ENCODE measurements around the gene PRR27.

PRR27 gene

GRCh38 chr4:70153937-70154336 lies at the start of gene PRR27:
Gene PRR27, plus strand, starts transcription at chr4:70154237. Its CDS starts 139 bp downstream, at chr4:70154376.
- TF ChIP-seq CTCF (conservative IDR thresholded peaks at IDR 0.05; ENCODE audit: low read depth, low read length) = no peak
- DNase-seq (ENCODE audit: low read depth) = no peak
- H3K4me3 ChIP-seq (ENCODE audit: low read depth, low read length) = no peak within 1 kb of the TSS

GRCh38 chr4:70110917-70111316 lies 43.1 kb upstream of the PRR27 start:
- TF ChIP-seq CTCF (conservative IDR thresholded peaks at IDR 0.05; ENCODE audit: low read depth, low read length) = no peak
- no peak overlapping the region for H3K4me3 ChIP-seq (ENCODE audit: low read depth, low read length)
- no peak for DNase-seq (ENCODE audit: low read depth)

- DNase-seq (ENCODE audit: low read depth) = no peak
- no peak for TF ChIP-seq CTCF (conservative IDR thresholded peaks at IDR 0.05; ENCODE audit: low read depth, low read length)
- H3K4me3 ChIP-seq (ENCODE audit: low read depth, low read length) = no peak overlapping the region
Measured at GRCh38 chr4:70113656-70114055, 40.4 kb upstream of the PRR27 start.

- H3K4me3 ChIP-seq (ENCODE audit: low read depth, low read length) = no peak overlapping the region
- no peak for DNase-seq (ENCODE audit: low read depth)
- no peak for TF ChIP-seq CTCF (conservative IDR thresholded peaks at IDR 0.05; ENCODE audit: low read depth, low read length)
Measured at GRCh38 chr4:70114096-70114495, 39.9 kb upstream of the PRR27 start.

- DNase-seq (ENCODE audit: low read depth) = no peak
- no peak for TF ChIP-seq CTCF (conservative IDR thresholded peaks at IDR 0.05; ENCODE audit: low read depth, low read length)
- H3K4me3 ChIP-seq (ENCODE audit: low read depth, low read length) = no peak overlapping the region
Measured at GRCh38 chr4:70120323-70120722, 33.7 kb upstream of the PRR27 start.

GRCh38 chr4:70133473-70133872 lies 20.6 kb upstream of the PRR27 start:
- TF ChIP-seq CTCF (conservative IDR thresholded peaks at IDR 0.05; ENCODE audit: low read depth, low read length) = no peak
- no peak for DNase-seq (ENCODE audit: low read depth)
- no peak overlapping the region for H3K4me3 ChIP-seq (ENCODE audit: low read depth, low read length)

- TF ChIP-seq CTCF (conservative IDR thresholded peaks at IDR 0.05; ENCODE audit: low read depth, low read length) = no peak
- no peak overlapping the region for H3K4me3 ChIP-seq (ENCODE audit: low read depth, low read length)
- no peak for DNase-seq (ENCODE audit: low read depth)
Measured at GRCh38 chr4:70138751-70139150, 15.3 kb upstream of the PRR27 start.

All from choroid plexus epithelial cell (primary cell).